Neural cell (in vitro differentiated cells): ENCODE measurements around the gene RAD51B. TPM values are rescaled to one million over a fixed set of nuclear protein-coding genes. Genes with fewer than 3 reads are reported as not detected.

ENCODE experiments used
- H2AFZ ChIP-seq: fragments of 200-600, 300-800 bp; sonication (generic), shearing (Covaris generic); 2 replicates; pipeline ENCODE4 v1.6.0; 2014; ENCODE audit warnings: low read depth, mild to moderate bottlenecking, antibody characterized with exemption, low read length, moderate library complexity
- H3F3A ChIP-seq: fragments of 200-600 bp; shearing (Covaris generic); 2 replicates; pipeline ENCODE4 v1.6.1; 2016; ENCODE audit warnings: mild to moderate bottlenecking, moderate library complexity, mixed read lengths, antibody characterized with exemption, low read length; ENCODE audit not compliant: insufficient read depth, poor library complexity, severe bottlenecking
- H3K27ac ChIP-seq: fragments of 200-600, 300-800 bp; sonication (generic), shearing (Covaris generic); 2 replicates; pipeline ENCODE4 v1.5.1; 2014; ENCODE audit warnings: mild to moderate bottlenecking, low read length, moderate library complexity
- H3K27me3 ChIP-seq: fragments of 300-800, 200-600 bp; sonication (generic), shearing (Covaris generic); 2 replicates; pipeline ENCODE4 v1.6.0; 2014; ENCODE audit warnings: mild to moderate bottlenecking, low read depth, low read length, moderate library complexity; ENCODE audit not compliant: insufficient read depth
- H3K36me3 ChIP-seq: fragments of 300-800, 200-600 bp; sonication (generic), shearing (Covaris generic); 2 replicates; pipeline ENCODE4 v1.5.1; 2014; ENCODE audit warnings: mild to moderate bottlenecking, antibody characterized with exemption, low read length, moderate library complexity; ENCODE audit not compliant: insufficient read depth
- H3K4me2 ChIP-seq: fragments of 300-800, 200-600 bp; sonication (generic), shearing (Covaris generic); 2 replicates; pipeline ENCODE4 v1.6.0; 2014; ENCODE audit warnings: mild to moderate bottlenecking, low read length
- H3K4me3 ChIP-seq: fragments of 300-800, 200-600 bp; sonication (generic), shearing (Covaris generic); 2 replicates; pipeline ENCODE4 v1.5.1; 2014; ENCODE audit warnings: mild to moderate bottlenecking, low read length, moderate library complexity
- H3K79me2 ChIP-seq: fragments of 200-600 bp; shearing (Covaris generic); replicated peaks from 2 replicates; pipeline ENCODE4 v1.6.0; 2014; ENCODE audit warnings: mild to moderate bottlenecking, low read length, moderate library complexity; ENCODE audit not compliant: insufficient read depth
- H3K9ac ChIP-seq: fragments of 300-800, 200-600 bp; sonication (generic), shearing (Covaris generic); 2 replicates; pipeline ENCODE4 v1.6.1; 2016; ENCODE audit warnings: mild to moderate bottlenecking, low read length, mixed read lengths
- H3K9me2 ChIP-seq: fragments of 200-600 bp; shearing (Covaris generic); 2 replicates; pipeline ENCODE4 v1.6.1; 2016; ENCODE audit warnings: mild to moderate bottlenecking, low read length, mixed read lengths; ENCODE audit not compliant: insufficient read depth
- H3K9me3 ChIP-seq: fragments of 200-600, 300-800 bp; sonication (generic), shearing (Covaris generic); 2 replicates; pipeline ENCODE4 v1.6.1; 2016; ENCODE audit warnings: mild to moderate bottlenecking, mixed run types, low read length, moderate library complexity, mixed read lengths
- H4K20me1 ChIP-seq: fragments of 200-600 bp; shearing (Covaris generic); 2 replicates; pipeline ENCODE4 v1.6.1; 2016; ENCODE audit warnings: mild to moderate bottlenecking, mixed run types; ENCODE audit not compliant: insufficient read depth
- CTCF ChIP-seq: fragments of 450-650 bp; IDR thresholded peaks from 2 replicates; pipeline ENCODE4 v1.5.1; 2014; ENCODE audit warnings: antibody characterized with exemption, mild to moderate bottlenecking, moderate library complexity; ENCODE audit not compliant: poor library complexity, severe bottlenecking
- EP300 ChIP-seq: fragments of 450-650 bp; conservative IDR thresholded peaks from 2 replicates; pipeline ENCODE4 v1.6.1; 2014; ENCODE audit warnings: antibody characterized with exemption, mild to moderate bottlenecking, moderate library complexity; ENCODE audit not compliant: poor library complexity, severe bottlenecking
- EZH2 ChIP-seq: fragments of 200-600, 300-800 bp; shearing (Covaris generic), sonication (generic); IDR thresholded peaks from 2 replicates; pipeline ENCODE4 v1.6.1; 2014; ENCODE audit warnings: antibody characterized with exemption, low read length, borderline replicate concordance, mild to moderate bottlenecking; ENCODE audit not compliant: insufficient read depth, poor library complexity, severe bottlenecking
- MXI1 ChIP-seq: fragments of 450-650 bp; conservative IDR thresholded peaks from 2 replicates; pipeline ENCODE4 v1.6.1; 2014; ENCODE audit warnings: antibody characterized with exemption, mild to moderate bottlenecking; ENCODE audit not compliant: poor library complexity, severe bottlenecking
- POLR2AphosphoS5 ChIP-seq: IDR thresholded peaks from 2 replicates; pipeline ENCODE4 v1.6.1; 2012
- RAD21 ChIP-seq: fragments of 450-650 bp; conservative IDR thresholded peaks from 2 replicates; pipeline ENCODE4 v1.6.1; 2014; ENCODE audit warnings: antibody characterized with exemption, mild to moderate bottlenecking, moderate library complexity
- SMC3 ChIP-seq: fragments of 450-650 bp; conservative IDR thresholded peaks from 2 replicates; pipeline ENCODE4 v1.6.1; 2014; ENCODE audit warnings: antibody characterized with exemption, mild to moderate bottlenecking, moderate library complexity; ENCODE audit not compliant: poor library complexity
- TAF1 ChIP-seq: IDR thresholded peaks from 2 replicates; pipeline ENCODE4 v1.6.1; 2012; ENCODE audit warnings: low read depth
- polyA plus RNA-seq: library from polyadenylated mRNA; depleted of rRNA; stranded (reverse); fragments of >200 nt; gene quantifications from 2 replicates; pipeline ENCODE4 v1.2.3, GENCODE V29; 2014
- TF ChIP-seq, protein P1 (sequence below): IDR thresholded peaks from 2 replicates; pipeline ENCODE4 v1.6.1; 2012; ENCODE audit warnings: borderline replicate concordance

RAD51B gene
- polyA plus RNA-seq, 1 donor from 2014 or later: 3.1 TPM

DNA sequence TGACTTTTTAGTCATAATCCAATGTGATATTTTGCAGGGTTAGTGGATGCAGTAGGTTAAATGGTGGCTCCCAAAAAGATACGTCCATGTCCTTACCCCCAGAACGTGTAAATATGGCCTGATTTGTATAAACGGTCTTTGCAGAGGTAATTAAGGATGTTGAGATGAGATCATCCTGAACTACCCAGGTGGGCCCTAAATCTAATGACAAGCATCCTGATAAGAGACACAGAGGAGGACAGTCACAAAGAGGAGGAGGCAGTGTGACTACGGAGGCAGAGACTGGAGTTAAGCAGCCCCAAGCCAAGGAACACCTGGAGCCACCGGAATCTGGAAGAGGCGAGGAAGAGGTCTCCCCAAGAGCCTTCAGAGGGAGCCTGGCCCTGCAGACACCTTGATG, 679.9 kb downstream of the RAD51B start:
- Histone ChIP-seq H3K9me3 (no peaks in the 10 kb centered on the region), H3F3A (no peaks in the 10 kb centered on the region), H3K27ac (no peak overlapping the region), H3K36me3 (no peaks in the 10 kb centered on the region), H3K9me2 (no peaks in the 10 kb centered on the region), H3K4me2 (no peak overlapping the region), H4K20me1 (no peaks in the 10 kb centered on the region), H2AFZ (no peak overlapping the region), H3K4me3 (no peak overlapping the region), H3K79me2 (no peaks in the 10 kb centered on the region), H3K9ac (no peak overlapping the region), H3K27me3 (no peaks in the 10 kb centered on the region)
- TF ChIP-seq POLR2AphosphoS5: no peak
- no peak for TF ChIP-seq EP300
- no peak for TF ChIP-seq RAD21
- TF ChIP-seq CTCF: no peak
- TF ChIP-seq, protein P1, sequence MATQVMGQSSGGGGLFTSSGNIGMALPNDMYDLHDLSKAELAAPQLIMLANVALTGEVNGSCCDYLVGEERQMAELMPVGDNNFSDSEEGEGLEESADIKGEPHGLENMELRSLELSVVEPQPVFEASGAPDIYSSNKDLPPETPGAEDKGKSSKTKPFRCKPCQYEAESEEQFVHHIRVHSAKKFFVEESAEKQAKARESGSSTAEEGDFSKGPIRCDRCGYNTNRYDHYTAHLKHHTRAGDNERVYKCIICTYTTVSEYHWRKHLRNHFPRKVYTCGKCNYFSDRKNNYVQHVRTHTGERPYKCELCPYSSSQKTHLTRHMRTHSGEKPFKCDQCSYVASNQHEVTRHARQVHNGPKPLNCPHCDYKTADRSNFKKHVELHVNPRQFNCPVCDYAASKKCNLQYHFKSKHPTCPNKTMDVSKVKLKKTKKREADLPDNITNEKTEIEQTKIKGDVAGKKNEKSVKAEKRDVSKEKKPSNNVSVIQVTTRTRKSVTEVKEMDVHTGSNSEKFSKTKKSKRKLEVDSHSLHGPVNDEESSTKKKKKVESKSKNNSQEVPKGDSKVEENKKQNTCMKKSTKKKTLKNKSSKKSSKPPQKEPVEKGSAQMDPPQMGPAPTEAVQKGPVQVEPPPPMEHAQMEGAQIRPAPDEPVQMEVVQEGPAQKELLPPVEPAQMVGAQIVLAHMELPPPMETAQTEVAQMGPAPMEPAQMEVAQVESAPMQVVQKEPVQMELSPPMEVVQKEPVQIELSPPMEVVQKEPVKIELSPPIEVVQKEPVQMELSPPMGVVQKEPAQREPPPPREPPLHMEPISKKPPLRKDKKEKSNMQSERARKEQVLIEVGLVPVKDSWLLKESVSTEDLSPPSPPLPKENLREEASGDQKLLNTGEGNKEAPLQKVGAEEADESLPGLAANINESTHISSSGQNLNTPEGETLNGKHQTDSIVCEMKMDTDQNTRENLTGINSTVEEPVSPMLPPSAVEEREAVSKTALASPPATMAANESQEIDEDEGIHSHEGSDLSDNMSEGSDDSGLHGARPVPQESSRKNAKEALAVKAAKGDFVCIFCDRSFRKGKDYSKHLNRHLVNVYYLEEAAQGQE: no peak
- TF ChIP-seq TAF1: no peak
- no peak for TF ChIP-seq MXI1
- no peak for TF ChIP-seq SMC3
- TF ChIP-seq EZH2: no peak

DNA sequence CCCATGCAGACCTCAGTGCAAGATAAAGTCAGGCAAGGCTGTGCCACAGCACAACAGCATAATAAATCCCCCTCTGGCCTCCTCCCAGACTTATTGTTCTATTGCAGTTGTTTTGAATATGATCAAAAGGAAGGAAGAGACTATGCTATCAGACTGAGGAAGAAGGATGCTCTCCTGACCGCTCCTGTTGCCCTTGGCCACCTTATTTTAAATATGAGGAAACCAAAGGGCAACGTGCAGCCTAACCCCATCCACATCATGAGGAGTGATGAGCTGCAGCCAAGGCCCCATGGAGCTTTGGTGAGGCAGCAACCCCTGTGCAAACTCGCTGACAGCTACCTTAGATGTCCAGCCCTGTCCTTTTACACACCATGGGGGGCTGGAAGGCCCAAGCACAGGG, 681.6 kb downstream of the RAD51B start:
- Histone ChIP-seq H3K27ac (no peak overlapping the region), H3K9ac (no peak overlapping the region), H3K9me3 (no peaks in the 10 kb centered on the region), H3K4me3 (no peak overlapping the region), H3K27me3 (no peaks in the 10 kb centered on the region), H2AFZ (no peak overlapping the region), H3K79me2 (no peaks in the 10 kb centered on the region), H3K9me2 (no peaks in the 10 kb centered on the region), H3K4me2 (no peak overlapping the region), H3K36me3 (no peaks in the 10 kb centered on the region), H3F3A (no peaks in the 10 kb centered on the region), H4K20me1 (no peaks in the 10 kb centered on the region)
- no peak for TF ChIP-seq RAD21
- no peak for TF ChIP-seq SMC3
- no peak for TF ChIP-seq EZH2
- TF ChIP-seq POLR2AphosphoS5: no peak
- TF ChIP-seq, protein P1: no peak
- TF ChIP-seq TAF1: no peak
- TF ChIP-seq MXI1: no peak
- no peak for TF ChIP-seq EP300
- TF ChIP-seq CTCF: no peak
